ENCODE data around the gene RALY. TPM values are rescaled to one million over a fixed set of nuclear protein-coding genes. Genes with fewer than 3 reads are reported as not detected.

Gene RALY
- total RNA-seq, 1 experiment from 2014 or later, result 99.9 TPM

GRCh38 chr20:33985830-33986229 lies 7.9 kb upstream of the RALY start:
- DNase-seq (ENCODE audit: extremely low read depth, low read depth), result no peak

- DNase-seq (ENCODE audit: extremely low read depth, low read depth), result no peak
Measured at GRCh38 chr20:33986560-33987216, 7.0 kb upstream of the RALY start.

GRCh38 chr20:33990075-33990474 lies 3.6 kb upstream of the RALY start:
- no peak for DNase-seq (ENCODE audit: extremely low read depth, low read depth)

- DNase-seq (ENCODE audit: extremely low read depth, low read depth), result no peak
Measured at GRCh38 chr20:33991502-33991901, 2.2 kb upstream of the RALY start.

GRCh38 chr20:33992145-33992922 lies 1.4 kb upstream of the RALY start:
- peak; percentile 26 for DNase-seq (ENCODE audit: extremely low read depth, low read depth)

GRCh38 chr20:33992923-33993575 lies 662 bp upstream of the RALY start:
- DNase-seq (ENCODE audit: extremely low read depth, low read depth), result peak; percentile 99

GRCh38 chr20:33994222-33994913 lies 657 bp downstream of the RALY start:
- peak; percentile 66 for DNase-seq (ENCODE audit: extremely low read depth, low read depth)

GRCh38 chr20:33995053-33995831 lies 1.5 kb downstream of the RALY start:
- DNase-seq (ENCODE audit: extremely low read depth, low read depth), result no peak

- DNase-seq (ENCODE audit: extremely low read depth, low read depth), result no peak
Measured at GRCh38 chr20:33999025-33999649, 5.4 kb downstream of the RALY start.

- no peak for DNase-seq (ENCODE audit: extremely low read depth, low read depth)
Measured at GRCh38 chr20:34001378-34001777, 7.7 kb downstream of the RALY start.

- DNase-seq (ENCODE audit: extremely low read depth, low read depth), result no peak
Measured at GRCh38 chr20:34004227-34004626, 10.5 kb downstream of the RALY start.

GRCh38 chr20:34004790-34005457 lies 11.2 kb downstream of the RALY start:
- DNase-seq (ENCODE audit: extremely low read depth, low read depth), result no peak

GRCh38 chr20:34006619-34007018 lies 12.9 kb downstream of the RALY start:
- DNase-seq (ENCODE audit: extremely low read depth, low read depth), result no peak

- no peak for DNase-seq (ENCODE audit: extremely low read depth, low read depth)
Measured at GRCh38 chr20:34008477-34008876, 14.8 kb downstream of the RALY start.

GRCh38 chr20:34010405-34010931 lies 16.8 kb downstream of the RALY start:
- DNase-seq (ENCODE audit: extremely low read depth, low read depth), result no peak

- DNase-seq (ENCODE audit: extremely low read depth, low read depth), result no peak
Measured at GRCh38 chr20:34011275-34011674, 17.6 kb downstream of the RALY start.

GRCh38 chr20:34012330-34012729 lies 18.6 kb downstream of the RALY start:
- DNase-seq (ENCODE audit: extremely low read depth, low read depth), result no peak

GRCh38 chr20:34012735-34013134 lies 19.0 kb downstream of the RALY start:
- no peak for DNase-seq (ENCODE audit: extremely low read depth, low read depth)

GRCh38 chr20:34013554-34013953 lies 19.8 kb downstream of the RALY start:
- no peak for DNase-seq (ENCODE audit: extremely low read depth, low read depth)

All from NCI-H460 (cell line).